Neural progenitor cell (in vitro differentiated cells): ENCODE measurements around the gene LZTFL1. TPM values are rescaled to one million over a fixed set of nuclear protein-coding genes. Genes with fewer than 3 reads are reported as not detected.

ENCODE experiments used
- DNase-seq: peaks from one replicate; pipeline ENCODE4 v3.0.0-alpha.2; 2016; ENCODE audit warnings: low spot score
- H2AFZ ChIP-seq: fragments of 200-600 bp; sonication (generic); replicated peaks from 2 replicates; pipeline ENCODE4 v1.6.1; 2016; ENCODE audit warnings: antibody characterized with exemption
- H3F3A ChIP-seq: fragments of 200-600 bp; sonication (generic); 2 replicates; pipeline ENCODE4 v1.6.1; 2016; ENCODE audit warnings: antibody characterized with exemption, low read depth
- H3K27ac ChIP-seq: fragments of 200-600 bp; sonication (generic); 2 replicates; pipeline ENCODE4 v1.5.1; 2016; ENCODE audit warnings: mild to moderate bottlenecking
- H3K27me3 ChIP-seq: fragments of 200-600 bp; sonication (generic); 2 replicates; pipeline ENCODE4 v1.6.1; 2016; ENCODE audit warnings: mild to moderate bottlenecking, moderate library complexity
- H3K36me3 ChIP-seq: fragments of 200-600 bp; sonication (generic); 2 replicates; pipeline ENCODE4 v1.5.1; 2016
- H3K4me1 ChIP-seq: fragments of 200-600 bp; sonication (generic); 2 replicates; pipeline ENCODE4 v1.6.1; 2016; ENCODE audit warnings: mixed run types
- H3K4me2 ChIP-seq: fragments of 200-600 bp; sonication (generic); 2 replicates; pipeline ENCODE4 v1.6.1; 2016
- H3K4me3 ChIP-seq: fragments of 200-600 bp; sonication (generic); 2 replicates; pipeline ENCODE4 v1.5.1; 2016
- H3K79me2 ChIP-seq: fragments of 200-600 bp; sonication (generic); 2 replicates; pipeline ENCODE4 v1.6.1; 2016; ENCODE audit warnings: low read depth
- H3K9ac ChIP-seq: fragments of 200-600 bp; sonication (generic); 2 replicates; pipeline ENCODE4 v1.6.1; 2016
- H3K9me3 ChIP-seq: fragments of 200-600 bp; sonication (generic); 2 replicates; pipeline ENCODE4 v1.5.1; 2016; ENCODE audit warnings: low read depth
- H4K20me1 ChIP-seq: fragments of 200-600 bp; sonication (generic); 2 replicates; pipeline ENCODE4 v1.6.1; 2016; ENCODE audit warnings: low read depth
- H3K27ac Mint-ChIP-seq: 3 replicates; pipeline ENCODE4 v1.8.0; 2021; ENCODE audit warnings: mixed read lengths
- H3K27me3 Mint-ChIP-seq: 2 replicates; pipeline ENCODE4 v1.8.0; 2022; ENCODE audit warnings: low read depth, mild to moderate bottlenecking, inconsistent platforms, moderate library complexity, mixed read lengths; ENCODE audit not compliant: insufficient read depth
- H3K36me3 Mint-ChIP-seq: 3 replicates; pipeline ENCODE4 v1.8.0; 2021; ENCODE audit warnings: mixed read lengths
- H3K4me1 Mint-ChIP-seq: 3 replicates; pipeline ENCODE4 v1.8.0; 2021; ENCODE audit warnings: mixed read lengths
- H3K4me3 Mint-ChIP-seq: 3 replicates; pipeline ENCODE4 v1.8.0; 2021; ENCODE audit warnings: mild to moderate bottlenecking, moderate library complexity, mixed read lengths
- H3K9me3 Mint-ChIP-seq: 3 replicates; pipeline ENCODE4 v1.8.0; 2020; ENCODE audit warnings: mixed read lengths
- EZH2 ChIP-seq: fragments of 200-600 bp; sonication (generic); IDR thresholded peaks from 2 replicates; pipeline ENCODE4 v1.6.1; 2017; ENCODE audit warnings: antibody characterized with exemption, mild to moderate bottlenecking, moderate library complexity
- EZH2phosphoT487 ChIP-seq: fragments of 200-600 bp; sonication (generic); IDR thresholded peaks from 2 replicates; pipeline ENCODE4 v1.6.1; 2017; ENCODE audit warnings: antibody characterized with exemption
- total RNA-seq: library from RNA; depleted of rRNA; stranded (reverse); fragments of >200 nt; gene quantifications from 2 replicates; pipeline ENCODE4 v1.2.3, GENCODE V29; 2015; ENCODE audit warnings: low replicate concordance
- TF ChIP-seq, protein P1 (sequence below): fragments of 200-600 bp; sonication (generic); IDR thresholded peaks from 2 replicates; pipeline ENCODE4 v1.5.1; 2017; ENCODE audit warnings: antibody characterized with exemption, mild to moderate bottlenecking

The LZTFL1 gene
- total RNA-seq, 1 donor from 2014 or later: 22.5 TPM

DNA sequence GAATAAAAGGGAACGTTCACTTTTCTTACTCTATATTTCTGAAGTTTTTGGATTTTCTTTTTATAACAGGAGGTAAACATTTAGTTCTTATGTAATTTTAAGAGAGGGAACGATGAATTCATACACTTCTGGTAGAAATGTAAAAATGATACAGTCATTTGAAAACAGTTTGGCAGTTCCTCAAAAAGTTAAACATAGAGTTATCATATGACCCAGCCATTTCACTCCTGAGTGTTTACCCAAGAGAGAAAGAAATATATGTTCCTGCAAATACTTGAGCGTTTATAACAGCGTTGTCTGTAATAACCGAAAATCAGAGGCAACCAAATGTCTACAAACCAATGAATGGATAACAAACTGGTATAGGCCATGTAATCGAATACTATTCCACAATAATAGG lies 23.6 kb upstream of the LZTFL1 start:
- Mint-ChIP-seq H3K36me3 (no peaks in the 10 kb centered on the region), H3K27me3 (peaks cover 6% of the 10 kb centered on the region), H3K27ac (no peak overlapping the region), H3K4me3 (no peak overlapping the region), H3K9me3 (peaks cover 6% of the 10 kb centered on the region), H3K4me1 (no peaks in the 10 kb centered on the region)
- Histone ChIP-seq H3K9ac (no peak overlapping the region), H4K20me1 (no peaks in the 10 kb centered on the region), H3K4me3 (no peak overlapping the region), H2AFZ (no peak overlapping the region), H3F3A (no peaks in the 10 kb centered on the region), H3K9me3 (no peaks in the 10 kb centered on the region), H3K36me3 (no peaks in the 10 kb centered on the region), H3K27ac (no peak overlapping the region), H3K4me1 (no peaks in the 10 kb centered on the region), H3K27me3 (peaks cover 26% of the 10 kb centered on the region), H3K4me2 (no peak overlapping the region), H3K79me2 (no peaks in the 10 kb centered on the region)
- DNase-seq: no peak
- no peak for TF ChIP-seq EZH2
- TF ChIP-seq EZH2phosphoT487: no peak
- TF ChIP-seq, protein P1, sequence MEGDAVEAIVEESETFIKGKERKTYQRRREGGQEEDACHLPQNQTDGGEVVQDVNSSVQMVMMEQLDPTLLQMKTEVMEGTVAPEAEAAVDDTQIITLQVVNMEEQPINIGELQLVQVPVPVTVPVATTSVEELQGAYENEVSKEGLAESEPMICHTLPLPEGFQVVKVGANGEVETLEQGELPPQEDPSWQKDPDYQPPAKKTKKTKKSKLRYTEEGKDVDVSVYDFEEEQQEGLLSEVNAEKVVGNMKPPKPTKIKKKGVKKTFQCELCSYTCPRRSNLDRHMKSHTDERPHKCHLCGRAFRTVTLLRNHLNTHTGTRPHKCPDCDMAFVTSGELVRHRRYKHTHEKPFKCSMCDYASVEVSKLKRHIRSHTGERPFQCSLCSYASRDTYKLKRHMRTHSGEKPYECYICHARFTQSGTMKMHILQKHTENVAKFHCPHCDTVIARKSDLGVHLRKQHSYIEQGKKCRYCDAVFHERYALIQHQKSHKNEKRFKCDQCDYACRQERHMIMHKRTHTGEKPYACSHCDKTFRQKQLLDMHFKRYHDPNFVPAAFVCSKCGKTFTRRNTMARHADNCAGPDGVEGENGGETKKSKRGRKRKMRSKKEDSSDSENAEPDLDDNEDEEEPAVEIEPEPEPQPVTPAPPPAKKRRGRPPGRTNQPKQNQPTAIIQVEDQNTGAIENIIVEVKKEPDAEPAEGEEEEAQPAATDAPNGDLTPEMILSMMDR: no peak

DNA sequence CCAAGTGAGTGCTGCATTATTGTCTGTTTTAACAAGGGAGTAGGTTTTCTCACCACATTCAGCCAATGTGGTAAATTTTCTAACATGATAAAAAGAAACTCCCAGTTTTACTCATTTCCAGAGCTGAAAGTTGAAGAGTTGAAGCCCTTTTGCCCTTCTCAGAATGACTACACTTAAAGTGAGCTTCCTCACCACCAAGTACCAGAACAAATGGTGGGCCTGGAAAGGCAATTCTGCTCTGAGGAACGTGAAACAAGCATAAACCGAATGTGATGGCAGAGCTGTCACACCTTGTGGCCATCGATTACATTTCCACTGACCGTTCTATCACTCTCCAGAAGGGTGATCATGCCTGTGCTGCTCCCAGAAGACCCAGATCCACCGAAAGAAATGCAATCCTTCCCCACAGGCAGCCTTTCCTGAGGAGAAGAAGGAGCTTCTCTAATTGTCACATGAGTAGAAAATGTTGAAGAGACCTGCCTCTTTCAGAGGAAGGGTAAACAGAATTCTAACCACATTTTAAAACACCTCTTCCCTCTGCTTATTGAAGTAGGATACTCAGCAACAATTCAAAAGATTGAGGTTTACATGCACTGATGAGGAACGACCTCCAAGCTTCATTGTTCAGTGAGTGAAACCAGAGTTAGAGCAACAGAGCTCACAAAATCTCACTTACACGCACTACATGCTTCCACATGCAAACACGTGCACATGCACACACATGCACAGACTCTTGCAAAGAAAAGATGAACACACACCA lies 23.0 kb upstream of the LZTFL1 start:
- Mint-ChIP-seq H3K27me3 (peaks cover 6% of the 10 kb centered on the region), H3K4me1 (no peaks in the 10 kb centered on the region), H3K4me3 (no peak overlapping the region), H3K9me3 (peaks cover 6% of the 10 kb centered on the region), H3K36me3 (no peaks in the 10 kb centered on the region), H3K27ac (no peak overlapping the region)
- no peak overlapping the region for H3K4me2 ChIP-seq
- no peaks in the 10 kb centered on the region for H3K79me2 ChIP-seq
- no peak for DNase-seq
- H3K4me1 ChIP-seq: no peaks in the 10 kb centered on the region
- H3K9ac ChIP-seq: no peak overlapping the region
- peaks cover 26% of the 10 kb centered on the region for H3K27me3 ChIP-seq
- TF ChIP-seq EZH2phosphoT487 (no peak), EZH2 (no peak)
- TF ChIP-seq, protein P1: no peak
- no peaks in the 10 kb centered on the region for H3K36me3 ChIP-seq
- no peaks in the 10 kb centered on the region for H3K9me3 ChIP-seq
- no peaks in the 10 kb centered on the region for H3F3A ChIP-seq
- H4K20me1 ChIP-seq: no peaks in the 10 kb centered on the region
- H3K27ac ChIP-seq: no peak overlapping the region
- no peak overlapping the region for H3K4me3 ChIP-seq
- H2AFZ ChIP-seq: no peak overlapping the region

DNA sequence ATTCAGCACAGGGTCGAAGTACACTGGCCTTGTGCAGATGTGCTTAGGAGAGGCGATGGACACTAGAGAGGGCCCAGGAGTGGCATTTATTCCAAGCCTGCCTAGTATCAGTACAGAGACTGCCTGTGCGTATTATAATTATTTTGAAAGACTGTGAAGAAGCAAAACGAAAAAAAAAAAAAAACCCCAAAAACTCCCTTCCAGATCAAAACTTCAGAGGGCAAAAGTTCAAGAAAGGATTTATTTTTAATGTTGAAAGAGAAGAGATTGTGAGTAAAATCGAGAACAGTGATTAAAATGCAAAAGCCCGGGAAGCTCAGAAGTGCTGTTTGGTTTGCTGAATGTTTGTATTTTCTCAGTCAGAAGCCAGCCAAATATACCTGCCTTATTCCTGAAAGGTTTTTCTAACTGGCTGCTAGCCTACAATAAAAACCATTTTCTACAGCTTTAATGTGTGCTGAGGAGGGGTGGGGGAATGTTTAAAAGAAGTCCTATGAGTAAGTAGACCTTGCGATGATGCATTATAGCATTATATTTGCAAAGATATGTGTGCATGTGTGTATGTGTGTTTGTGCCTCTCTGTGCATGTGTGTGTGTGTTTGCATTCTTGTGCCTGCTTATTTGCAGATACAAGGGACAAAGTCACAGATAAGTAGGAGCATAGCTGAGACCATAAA lies 19.3 kb upstream of the LZTFL1 start:
- Histone ChIP-seq H2AFZ (no peak overlapping the region), H4K20me1 (no peaks in the 10 kb centered on the region), H3K4me3 (no peak overlapping the region), H3K4me1 (no peaks in the 10 kb centered on the region), H3K9ac (no peak overlapping the region), H3K36me3 (no peaks in the 10 kb centered on the region), H3K79me2 (no peaks in the 10 kb centered on the region), H3K4me2 (no peak overlapping the region), H3K27me3 (peaks cover 24% of the 10 kb centered on the region), H3K9me3 (peaks cover 1% of the 10 kb centered on the region), H3K27ac (no peak overlapping the region), H3F3A (no peaks in the 10 kb centered on the region)
- Mint-ChIP-seq H3K27me3 (peaks cover 6% of the 10 kb centered on the region), H3K9me3 (peaks cover 11% of the 10 kb centered on the region), H3K36me3 (no peaks in the 10 kb centered on the region), H3K27ac (no peak overlapping the region), H3K4me3 (no peak overlapping the region), H3K4me1 (no peaks in the 10 kb centered on the region)
- no peak for DNase-seq
- TF ChIP-seq EZH2phosphoT487: no peak
- no peak for TF ChIP-seq EZH2
- TF ChIP-seq, protein P1: no peak
